Stimulated activated effector memory CD8-positive, alpha-beta T cell treated with anti-CD3 and anti-CD28 coated beads, Interleukin-12 subunit alpha, Interleukin-12 subunit beta, amount 100 ng/mL, for 72 hours (primary cell): Measurements from ENCODE around the gene TK2.

ENCODE experiments used
- ATAC-seq: fragments of 150-1000 bp; cut with Tn5 transposase; 2 replicates; pipeline ENCODE4 v1.10.0; 2021
- DNase-seq, 2 donors: peaks; one replicate each; pipeline ENCODE4 v3.0.0; 2021 to 2022; ENCODE audit warnings: low spot score in 2 of 2
- H3K27ac Mint-ChIP-seq: one replicate; pipeline ENCODE4 v1.8.0; 2022; ENCODE audit warnings: mild to moderate bottlenecking, mixed read lengths
- H3K36me3 Mint-ChIP-seq: one replicate; pipeline ENCODE4 v1.8.0; 2022; ENCODE audit warnings: mild to moderate bottlenecking, mixed read lengths
- H3K4me1 Mint-ChIP-seq: one replicate; pipeline ENCODE4 v1.8.0; 2022; ENCODE audit warnings: mixed read lengths
- H3K4me3 Mint-ChIP-seq: one replicate; pipeline ENCODE4 v1.8.0; 2022; ENCODE audit warnings: mild to moderate bottlenecking, mixed read lengths
- H3K9me3 Mint-ChIP-seq: one replicate; pipeline ENCODE4 v1.8.0; 2022; ENCODE audit warnings: mixed read lengths

Gene TK2

GRCh38 chr16:66494916-66495315 lies 55.0 kb downstream of the TK2 start:
- ATAC-seq = no peak
- no peaks in the 10 kb centered on the region for H3K9me3 Mint-ChIP-seq
- DNase-seq = no peak
- no peak overlapping the region for H3K4me3 Mint-ChIP-seq
- H3K27ac Mint-ChIP-seq = no peak overlapping the region
- H3K36me3 Mint-ChIP-seq = no peaks in the 10 kb centered on the region
- H3K4me1 Mint-ChIP-seq = peaks cover 7% of the 10 kb centered on the region

- H3K9me3 Mint-ChIP-seq = no peaks in the 10 kb centered on the region
- DNase-seq = no peak
- no peak for ATAC-seq
- H3K4me3 Mint-ChIP-seq = no peak overlapping the region
- H3K4me1 Mint-ChIP-seq = peaks cover 7% of the 10 kb centered on the region
- no peak overlapping the region for H3K27ac Mint-ChIP-seq
- no peaks in the 10 kb centered on the region for H3K36me3 Mint-ChIP-seq
Observed at GRCh38 chr16:66493490-66494401, 56.2 kb downstream of the TK2 start.

GRCh38 chr16:66491716-66492064 lies 58.2 kb downstream of the TK2 start:
- H3K4me3 Mint-ChIP-seq = no peak overlapping the region
- H3K27ac Mint-ChIP-seq = peak overlapping the region; percentile 52
- no peaks in the 10 kb centered on the region for H3K36me3 Mint-ChIP-seq
- DNase-seq = no peak
- peaks cover 7% of the 10 kb centered on the region for H3K4me1 Mint-ChIP-seq
- no peak for ATAC-seq
- H3K9me3 Mint-ChIP-seq = no peaks in the 10 kb centered on the region

- Mint-ChIP-seq H3K4me3 (no peak overlapping the region), H3K27ac (peak overlapping the region; percentile 52), H3K36me3 (no peaks in the 10 kb centered on the region), H3K9me3 (no peaks in the 10 kb centered on the region), H3K4me1 (peaks cover 7% of the 10 kb centered on the region)
- DNase-seq = no peak
- ATAC-seq = no peak
Observed at GRCh38 chr16:66490774-66491715, 58.9 kb downstream of the TK2 start.

- Mint-ChIP-seq H3K27ac (peak overlapping the region; percentile 20), H3K36me3 (no peaks in the 10 kb centered on the region), H3K4me1 (peaks cover 7% of the 10 kb centered on the region), H3K9me3 (no peaks in the 10 kb centered on the region), H3K4me3 (no peak overlapping the region)
- no peak for DNase-seq
- ATAC-seq = no peak
Observed at GRCh38 chr16:66489818-66490217, 60.1 kb downstream of the TK2 start.

GRCh38 chr16:66489385-66489784 lies 60.5 kb downstream of the TK2 start:
- H3K4me3 Mint-ChIP-seq = no peak overlapping the region

GRCh38 chr16:66488505-66488904 lies 61.4 kb downstream of the TK2 start:
- DNase-seq = no peak
- Mint-ChIP-seq H3K4me3 (no peak overlapping the region), H3K9me3 (no peaks in the 10 kb centered on the region), H3K4me1 (peaks cover 18% of the 10 kb centered on the region), H3K27ac (no peak overlapping the region), H3K36me3 (no peaks in the 10 kb centered on the region)
- ATAC-seq = no peak

More at GRCh38 chr16:66489385-66489784, 60.5 kb downstream of the TK2 start:
- no peaks in the 10 kb centered on the region for H3K36me3 Mint-ChIP-seq
- H3K9me3 Mint-ChIP-seq = no peaks in the 10 kb centered on the region
- H3K4me1 Mint-ChIP-seq = peaks cover 9% of the 10 kb centered on the region
- H3K27ac Mint-ChIP-seq = peak overlapping the region; percentile 20
- no peak for ATAC-seq
- no peak for DNase-seq

- Mint-ChIP-seq H3K4me3 (no peak overlapping the region), H3K4me1 (peaks cover 24% of the 10 kb centered on the region), H3K36me3 (no peaks in the 10 kb centered on the region), H3K27ac (peak overlapping the region; percentile 68), H3K9me3 (no peaks in the 10 kb centered on the region)
- ATAC-seq = no peak
- DNase-seq = no peak
Observed at GRCh38 chr16:66487580-66488275, 62.2 kb downstream of the TK2 start.

GRCh38 chr16:66486773-66487579 lies 62.9 kb downstream of the TK2 start:
- Mint-ChIP-seq H3K4me3 (no peak overlapping the region), H3K9me3 (no peaks in the 10 kb centered on the region), H3K36me3 (no peaks in the 10 kb centered on the region), H3K4me1 (peaks cover 24% of the 10 kb centered on the region), H3K27ac (peak overlapping the region; percentile 68)
- DNase-seq (no peak), ATAC-seq (peak; percentile 60)

GRCh38 chr16:66486199-66486772 lies 63.6 kb downstream of the TK2 start:
- peaks cover 24% of the 10 kb centered on the region for H3K4me1 Mint-ChIP-seq
- peak overlapping the region; percentile 68 for H3K27ac Mint-ChIP-seq
- ATAC-seq = no peak

GRCh38 chr16:66485376-66485775 lies 64.5 kb downstream of the TK2 start:
- DNase-seq (no peak), ATAC-seq (no peak)
- Mint-ChIP-seq H3K4me3 (no peak overlapping the region), H3K9me3 (no peaks in the 10 kb centered on the region), H3K4me1 (peaks cover 17% of the 10 kb centered on the region), H3K27ac (peak overlapping the region; percentile 45), H3K36me3 (no peaks in the 10 kb centered on the region)

More at GRCh38 chr16:66486199-66486772, 63.6 kb downstream of the TK2 start:
- Mint-ChIP-seq H3K9me3 (no peaks in the 10 kb centered on the region), H3K4me3 (no peak overlapping the region), H3K36me3 (no peaks in the 10 kb centered on the region)
- DNase-seq = no peak

- DNase-seq (no peak), ATAC-seq (no peak)
- peak overlapping the region; percentile 40 for H3K27ac Mint-ChIP-seq
- H3K4me1 Mint-ChIP-seq = peaks cover 17% of the 10 kb centered on the region
- no peak overlapping the region for H3K4me3 Mint-ChIP-seq
- no peaks in the 10 kb centered on the region for H3K36me3 Mint-ChIP-seq
- no peaks in the 10 kb centered on the region for H3K9me3 Mint-ChIP-seq
Observed at GRCh38 chr16:66484453-66485213, 65.3 kb downstream of the TK2 start.

- no peaks in the 10 kb centered on the region for H3K9me3 Mint-ChIP-seq
- H3K36me3 Mint-ChIP-seq = no peaks in the 10 kb centered on the region
- H3K27ac Mint-ChIP-seq = peak overlapping the region; percentile 40
- peaks cover 20% of the 10 kb centered on the region for H3K4me1 Mint-ChIP-seq
- DNase-seq = peak; percentile 67 to 85
- ATAC-seq = peak; percentile 73
- H3K4me3 Mint-ChIP-seq = peak overlapping the region; percentile 30
Observed at GRCh38 chr16:66483689-66484452, 66.1 kb downstream of the TK2 start.
